RWPE2 (cell line): ENCODE data around the gene ACTA1.

Experiments used
- ATAC-seq: fragments of 200-7000 bp; cut with Tn5 transposase; 3 replicates; pipeline ENCODE4 v1.9.1; 2021; ENCODE audit warnings: low read depth
- DNase-seq: peaks from one replicate; pipeline ENCODE4 v3.0.0-alpha.2; 2020; ENCODE audit warnings: low spot score
- H3K27ac ChIP-seq: fragments of 450-650 bp; 2 replicates; pipeline ENCODE4 v1.5.1; 2017; ENCODE audit warnings: mild to moderate bottlenecking; ENCODE audit not compliant: poor library complexity, severe bottlenecking
- H3K27me3 ChIP-seq: fragments of 250-450 bp; sonication (Bioruptor Pico); 2 replicates; pipeline ENCODE4 v1.5.1; 2021; ENCODE audit warnings: mild to moderate bottlenecking, moderate library complexity; ENCODE audit not compliant: insufficient read depth, poor library complexity, severe bottlenecking
- H3K36me3 ChIP-seq: fragments of 250-450 bp; sonication (Bioruptor Pico); 2 replicates; pipeline ENCODE4 v1.5.1; 2020; ENCODE audit warnings: low read depth, mild to moderate bottlenecking, moderate library complexity
- H3K4me1 ChIP-seq: fragments of 250-450 bp; sonication (Bioruptor Pico); 2 replicates; pipeline ENCODE4 v1.5.1; 2021; ENCODE audit warnings: mild to moderate bottlenecking, moderate library complexity; ENCODE audit not compliant: insufficient read depth, poor library complexity, severe bottlenecking
- H3K4me3 ChIP-seq: fragments of 250-450 bp; sonication (Bioruptor Pico); 2 replicates; pipeline ENCODE4 v1.5.1; 2021; ENCODE audit warnings: mild to moderate bottlenecking, moderate library complexity; ENCODE audit not compliant: severe bottlenecking
- H3K9me3 ChIP-seq: fragments of 250-450 bp; sonication (Bioruptor Pico); 2 replicates; pipeline ENCODE4 v1.5.1; 2021; ENCODE audit warnings: mild to moderate bottlenecking, moderate library complexity; ENCODE audit not compliant: severe bottlenecking
- TF ChIP-seq, protein P1 (sequence below): fragments of 450-650 bp; IDR thresholded peaks from one replicate; pipeline ENCODE4 v1.5.1; 2017; ENCODE audit warnings: mild to moderate bottlenecking, moderate library complexity; ENCODE audit not compliant: poor library complexity, severe bottlenecking

The ACTA1 gene

GRCh38 chr1:229410370-229410691, 23.6 kb downstream of the ACTA1 start:
- no peak overlapping the region for H3K27ac ChIP-seq
- ATAC-seq (no peak), DNase-seq (no peak)
- no peak overlapping the region for H3K4me3 ChIP-seq
- peaks cover 5% of the 10 kb centered on the region for H3K27me3 ChIP-seq
- TF ChIP-seq, protein P1, sequence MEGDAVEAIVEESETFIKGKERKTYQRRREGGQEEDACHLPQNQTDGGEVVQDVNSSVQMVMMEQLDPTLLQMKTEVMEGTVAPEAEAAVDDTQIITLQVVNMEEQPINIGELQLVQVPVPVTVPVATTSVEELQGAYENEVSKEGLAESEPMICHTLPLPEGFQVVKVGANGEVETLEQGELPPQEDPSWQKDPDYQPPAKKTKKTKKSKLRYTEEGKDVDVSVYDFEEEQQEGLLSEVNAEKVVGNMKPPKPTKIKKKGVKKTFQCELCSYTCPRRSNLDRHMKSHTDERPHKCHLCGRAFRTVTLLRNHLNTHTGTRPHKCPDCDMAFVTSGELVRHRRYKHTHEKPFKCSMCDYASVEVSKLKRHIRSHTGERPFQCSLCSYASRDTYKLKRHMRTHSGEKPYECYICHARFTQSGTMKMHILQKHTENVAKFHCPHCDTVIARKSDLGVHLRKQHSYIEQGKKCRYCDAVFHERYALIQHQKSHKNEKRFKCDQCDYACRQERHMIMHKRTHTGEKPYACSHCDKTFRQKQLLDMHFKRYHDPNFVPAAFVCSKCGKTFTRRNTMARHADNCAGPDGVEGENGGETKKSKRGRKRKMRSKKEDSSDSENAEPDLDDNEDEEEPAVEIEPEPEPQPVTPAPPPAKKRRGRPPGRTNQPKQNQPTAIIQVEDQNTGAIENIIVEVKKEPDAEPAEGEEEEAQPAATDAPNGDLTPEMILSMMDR = no peak
- no peaks in the 10 kb centered on the region for H3K36me3 ChIP-seq
- H3K4me1 ChIP-seq = no peaks in the 10 kb centered on the region
- H3K9me3 ChIP-seq = no peaks in the 10 kb centered on the region

GRCh38 chr1:229409616-229410369, 24.1 kb downstream of the ACTA1 start:
- Histone ChIP-seq H3K4me1 (no peaks in the 10 kb centered on the region), H3K27ac (no peak overlapping the region)
- TF ChIP-seq, protein P1 = no peak

DNA sequence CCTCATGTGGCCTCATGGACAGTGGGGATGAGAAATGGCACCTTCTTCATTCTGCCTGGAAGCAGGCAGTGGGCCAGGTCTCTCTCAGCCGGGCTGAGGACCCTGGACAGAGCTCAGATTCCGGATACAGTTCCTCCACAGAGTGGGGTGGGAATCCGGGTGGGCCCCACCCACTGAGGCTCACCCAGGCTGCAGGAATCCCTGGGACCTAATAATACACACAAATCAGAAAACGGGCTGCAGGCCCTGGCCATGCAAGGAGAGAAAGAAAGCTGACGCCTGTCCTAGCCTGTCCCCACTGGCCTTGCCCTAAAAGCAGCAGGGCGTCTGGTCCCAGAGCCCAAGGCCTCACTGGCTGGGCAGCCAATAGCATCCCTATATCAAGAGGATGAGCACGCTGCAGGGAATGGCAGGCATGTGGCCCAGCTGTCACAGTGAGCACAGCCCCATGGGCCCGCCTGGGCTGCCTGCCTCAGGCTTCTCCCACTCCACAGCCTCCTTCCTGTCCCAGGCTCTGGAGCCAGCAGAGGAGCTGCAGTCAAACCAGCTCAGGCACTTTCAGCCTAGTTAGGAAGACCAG, 25.3 kb downstream of the ACTA1 start:
- H3K4me1 ChIP-seq = no peaks in the 10 kb centered on the region
- peaks cover 5% of the 10 kb centered on the region for H3K27me3 ChIP-seq
- H3K4me3 ChIP-seq = no peak overlapping the region
- H3K9me3 ChIP-seq = no peaks in the 10 kb centered on the region
- TF ChIP-seq, protein P1 = no peak
- DNase-seq (no peak), ATAC-seq (no peak)
- no peaks in the 10 kb centered on the region for H3K36me3 ChIP-seq
- no peak overlapping the region for H3K27ac ChIP-seq

More at GRCh38 chr1:229409616-229410369, 24.1 kb downstream of the ACTA1 start:
- no peak for DNase-seq
- Histone ChIP-seq H3K9me3 (no peaks in the 10 kb centered on the region), H3K36me3 (no peaks in the 10 kb centered on the region), H3K4me3 (no peak overlapping the region), H3K27me3 (peaks cover 5% of the 10 kb centered on the region)
- ATAC-seq = no peak

GRCh38 chr1:229407206-229408026, 26.5 kb downstream of the ACTA1 start:
- H3K36me3 ChIP-seq = no peaks in the 10 kb centered on the region
- ATAC-seq (no peak), DNase-seq (no peak)
- no peak overlapping the region for H3K4me3 ChIP-seq
- TF ChIP-seq, protein P1 = no peak
- peaks cover 5% of the 10 kb centered on the region for H3K27me3 ChIP-seq
- H3K4me1 ChIP-seq = no peaks in the 10 kb centered on the region
- H3K9me3 ChIP-seq = no peaks in the 10 kb centered on the region
- no peak overlapping the region for H3K27ac ChIP-seq
